ENCODE results near the gene ITGA11. TPM values are rescaled to one million over a fixed set of nuclear protein-coding genes. Genes with fewer than 3 reads are reported as not detected.

The ITGA11 gene
- total RNA-seq, 1 experiment from 2014 or later: 22.0 TPM

DNA sequence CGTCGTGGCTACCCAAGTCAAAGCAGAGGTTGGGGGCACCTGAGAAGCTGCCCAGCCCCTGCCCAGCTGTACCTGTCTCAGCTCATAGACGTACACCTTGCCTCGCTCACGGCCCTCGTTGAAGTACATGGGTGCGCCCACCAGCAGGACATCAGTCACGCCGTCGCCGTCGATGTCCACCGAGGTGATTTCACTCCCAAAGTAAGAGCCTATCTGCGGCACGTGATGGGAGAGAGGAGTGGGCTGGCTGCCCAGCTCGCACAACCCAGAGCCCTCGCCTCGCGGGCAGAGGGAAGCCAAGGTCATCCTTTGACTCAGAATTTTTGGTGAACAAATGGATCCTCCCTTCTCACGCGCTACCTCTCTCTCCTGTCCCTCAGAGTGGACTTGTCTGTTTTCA, 99.7 kb downstream of the ITGA11 start:
- DNase-seq (ENCODE audit: low read depth): no peak

DNA sequence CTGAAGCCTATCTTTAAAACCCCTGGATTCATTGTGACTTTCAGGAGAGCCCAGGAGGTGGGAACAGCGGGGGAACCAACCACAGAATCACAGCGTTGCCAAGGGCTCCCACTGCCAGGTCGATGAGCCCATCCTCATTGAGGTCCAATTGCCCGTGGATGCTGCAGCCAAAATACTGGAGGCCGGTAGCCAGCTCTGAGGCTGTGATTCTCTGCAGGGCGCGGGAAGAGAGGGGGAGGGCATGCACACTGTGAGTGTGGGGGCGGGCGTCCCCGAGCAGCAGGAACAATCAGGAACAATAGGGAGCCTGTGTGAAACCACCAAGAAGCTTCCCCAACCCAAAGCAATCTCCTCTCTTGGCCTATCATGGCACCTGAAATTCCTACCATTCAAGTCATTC, 101.1 kb downstream of the ITGA11 start:
- no peak for DNase-seq (ENCODE audit: low read depth)

DNA sequence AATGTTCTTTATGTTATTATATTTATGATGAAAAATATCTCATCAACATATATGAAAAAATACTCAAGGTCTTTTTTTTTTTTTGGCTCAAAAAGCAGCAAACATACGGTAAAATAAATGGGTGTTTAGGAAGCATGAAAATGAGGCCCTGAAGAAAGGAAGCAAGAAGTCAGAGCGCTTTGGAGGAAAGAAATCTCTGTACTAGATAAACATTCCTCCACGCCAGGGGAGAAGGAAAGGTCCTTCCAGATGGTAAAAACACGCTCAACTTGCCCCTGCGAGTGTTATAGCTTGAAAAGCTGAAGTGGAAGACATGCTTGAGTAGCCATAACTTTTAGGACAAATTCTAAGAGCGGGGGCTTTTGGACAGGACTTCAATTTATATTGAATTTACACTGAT, 101.5 kb downstream of the ITGA11 start:
- no peak for DNase-seq (ENCODE audit: low read depth)

DNA sequence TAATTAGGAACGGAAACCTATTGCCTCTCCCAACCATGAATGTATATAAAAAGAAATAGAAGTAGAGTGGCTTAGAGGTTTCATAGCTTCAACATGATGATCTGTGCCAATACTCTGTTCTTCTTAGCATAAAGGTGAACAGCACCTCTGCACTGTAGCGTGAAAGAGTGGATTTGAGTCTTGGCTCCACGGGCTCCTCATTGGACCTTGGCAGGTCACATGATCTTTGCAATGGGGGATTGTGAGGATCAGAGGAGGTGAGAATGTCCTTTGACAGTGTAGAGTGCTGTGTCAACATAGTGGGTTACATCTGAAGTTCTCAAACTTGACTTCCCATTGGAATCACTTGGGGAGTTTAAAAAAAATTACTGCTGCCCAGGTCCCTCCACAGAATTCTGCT, 103.0 kb downstream of the ITGA11 start:
- no peak for DNase-seq (ENCODE audit: low read depth)

DNA sequence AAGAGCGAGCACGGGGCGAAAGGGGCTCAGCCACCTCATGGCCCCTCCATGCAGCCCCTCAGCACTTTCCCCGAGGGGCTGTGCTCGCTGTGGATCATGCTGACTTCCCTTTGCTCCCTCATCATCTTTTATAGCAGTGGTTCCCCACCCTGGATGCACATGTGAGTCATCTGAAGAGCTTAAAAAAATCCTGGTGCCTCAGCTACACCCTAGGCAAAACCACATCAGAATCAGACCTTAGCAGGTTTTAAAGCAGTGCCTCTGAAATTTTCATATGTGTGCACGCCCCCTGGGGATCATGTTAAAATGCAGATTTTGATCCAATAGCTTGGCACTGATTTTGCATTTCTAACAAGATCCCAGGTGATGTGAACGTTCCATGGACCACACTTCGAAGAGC, 103.5 kb downstream of the ITGA11 start:
- DNase-seq (ENCODE audit: low read depth): no peak

DNA sequence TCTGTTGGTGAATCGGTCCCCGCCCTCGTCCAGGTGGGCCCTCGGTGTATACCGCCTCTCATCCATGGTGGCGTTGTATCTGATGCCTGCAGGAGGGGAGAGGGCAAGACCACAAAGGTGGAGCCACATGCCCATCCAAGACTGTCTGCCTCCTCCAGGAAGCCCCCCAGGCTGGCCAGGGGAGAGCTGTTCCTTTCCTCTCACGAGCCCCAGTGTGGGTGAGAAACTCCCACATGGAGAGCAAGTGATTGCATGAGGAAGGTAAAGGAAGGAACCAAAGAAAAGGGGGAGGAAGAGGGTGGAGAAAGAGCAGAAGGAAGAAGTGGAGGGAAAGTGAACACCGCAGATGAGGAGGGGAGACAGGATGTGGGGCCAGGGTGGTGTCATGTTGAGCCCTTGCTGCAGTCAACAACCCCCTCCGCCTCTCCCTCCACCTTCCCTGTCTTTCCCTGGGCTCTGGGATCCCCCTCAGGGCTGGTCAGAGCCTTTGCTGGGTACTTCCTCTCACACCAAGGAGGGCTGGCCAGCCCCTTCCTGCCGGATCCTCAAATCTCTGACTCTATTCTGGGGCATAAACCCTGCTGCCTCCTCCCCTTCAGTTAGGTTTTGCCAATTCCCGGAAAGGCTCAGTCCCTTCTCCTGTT, 105.1 kb downstream of the ITGA11 start:
- no peak for DNase-seq (ENCODE audit: low read depth)

DNA sequence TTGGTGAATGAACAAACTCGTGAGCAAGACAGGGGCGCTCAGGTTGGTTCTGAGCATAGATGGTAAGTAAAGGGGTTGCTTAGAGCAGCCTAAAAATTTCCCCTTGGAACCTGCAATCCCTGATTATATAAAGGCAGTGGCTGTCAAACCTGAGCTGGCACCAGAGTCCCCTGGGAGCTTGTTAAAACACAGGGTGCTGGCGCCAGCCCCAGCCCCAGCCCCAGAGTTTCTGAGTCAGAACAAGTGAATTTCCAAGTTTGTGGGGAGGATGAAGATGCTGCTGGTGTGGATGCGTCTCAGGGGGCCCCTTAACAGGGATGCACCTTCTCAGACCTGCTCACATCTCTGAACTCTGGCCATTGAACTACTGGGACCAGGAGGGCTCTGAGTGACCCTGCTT, 106.2 kb downstream of the ITGA11 start:
- no peak for DNase-seq (ENCODE audit: low read depth)

DNA sequence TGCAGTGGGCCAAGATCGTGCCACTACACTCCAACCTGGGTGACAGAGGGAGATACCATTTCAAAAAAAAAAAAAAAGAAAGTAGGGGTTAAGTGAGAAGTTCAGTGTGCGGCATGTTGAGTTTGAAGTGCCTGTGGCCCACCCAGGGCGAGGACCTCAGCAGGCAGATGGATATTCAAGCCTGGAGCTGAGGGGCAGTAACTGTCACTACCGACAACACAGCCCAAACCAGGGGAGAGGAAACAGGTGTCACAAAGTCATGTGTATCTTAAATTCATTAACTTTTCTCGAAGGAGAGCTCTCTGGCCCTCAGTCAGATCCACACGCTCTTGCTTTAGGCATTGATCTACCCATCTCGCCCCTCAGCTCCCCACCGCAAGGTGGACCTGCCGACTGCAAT, 109.2 kb downstream of the ITGA11 start:
- no peak for DNase-seq (ENCODE audit: low read depth)

DNA sequence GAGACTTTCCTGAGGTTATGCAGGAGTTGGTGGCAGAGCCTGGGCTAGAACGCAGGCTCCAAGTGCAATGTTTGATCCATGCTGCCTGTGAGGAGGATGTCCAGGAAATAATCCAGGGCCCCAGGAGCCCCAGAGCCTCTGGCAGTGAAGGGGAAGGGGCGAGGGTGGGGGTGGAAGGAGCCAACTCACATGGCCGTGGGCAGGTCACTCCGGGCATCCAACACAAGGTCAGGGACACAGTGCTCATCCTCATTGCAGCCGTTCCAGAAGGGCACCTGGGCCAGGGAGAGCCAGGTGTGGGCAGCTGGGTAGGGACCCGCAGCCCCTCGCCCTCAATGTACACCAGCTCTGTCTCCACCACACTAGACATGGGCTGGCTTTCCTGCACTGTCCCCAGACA, 110.7 kb downstream of the ITGA11 start:
- no peak for DNase-seq (ENCODE audit: low read depth)

DNA sequence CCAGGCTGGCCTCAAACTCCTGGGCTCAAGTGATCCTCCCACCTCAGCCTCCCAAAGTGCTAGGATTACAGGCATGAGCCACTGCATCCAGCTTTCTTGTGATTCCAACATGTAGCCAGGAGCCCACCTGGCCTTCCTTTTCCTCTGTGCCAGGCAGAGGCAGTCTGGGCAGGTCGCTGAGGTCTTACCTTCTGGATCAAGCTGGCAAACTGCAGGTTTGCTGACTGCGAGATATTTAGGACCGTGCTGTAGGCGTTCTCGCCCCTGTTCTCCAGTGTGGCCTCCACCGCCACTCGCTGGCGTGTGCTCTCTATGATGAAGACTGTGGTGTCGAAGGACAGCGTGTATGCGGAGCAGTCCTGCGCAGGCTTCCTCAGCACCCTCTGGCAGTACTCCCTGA, 112.0 kb downstream of the ITGA11 start:
- DNase-seq (ENCODE audit: low read depth): no peak

DNA sequence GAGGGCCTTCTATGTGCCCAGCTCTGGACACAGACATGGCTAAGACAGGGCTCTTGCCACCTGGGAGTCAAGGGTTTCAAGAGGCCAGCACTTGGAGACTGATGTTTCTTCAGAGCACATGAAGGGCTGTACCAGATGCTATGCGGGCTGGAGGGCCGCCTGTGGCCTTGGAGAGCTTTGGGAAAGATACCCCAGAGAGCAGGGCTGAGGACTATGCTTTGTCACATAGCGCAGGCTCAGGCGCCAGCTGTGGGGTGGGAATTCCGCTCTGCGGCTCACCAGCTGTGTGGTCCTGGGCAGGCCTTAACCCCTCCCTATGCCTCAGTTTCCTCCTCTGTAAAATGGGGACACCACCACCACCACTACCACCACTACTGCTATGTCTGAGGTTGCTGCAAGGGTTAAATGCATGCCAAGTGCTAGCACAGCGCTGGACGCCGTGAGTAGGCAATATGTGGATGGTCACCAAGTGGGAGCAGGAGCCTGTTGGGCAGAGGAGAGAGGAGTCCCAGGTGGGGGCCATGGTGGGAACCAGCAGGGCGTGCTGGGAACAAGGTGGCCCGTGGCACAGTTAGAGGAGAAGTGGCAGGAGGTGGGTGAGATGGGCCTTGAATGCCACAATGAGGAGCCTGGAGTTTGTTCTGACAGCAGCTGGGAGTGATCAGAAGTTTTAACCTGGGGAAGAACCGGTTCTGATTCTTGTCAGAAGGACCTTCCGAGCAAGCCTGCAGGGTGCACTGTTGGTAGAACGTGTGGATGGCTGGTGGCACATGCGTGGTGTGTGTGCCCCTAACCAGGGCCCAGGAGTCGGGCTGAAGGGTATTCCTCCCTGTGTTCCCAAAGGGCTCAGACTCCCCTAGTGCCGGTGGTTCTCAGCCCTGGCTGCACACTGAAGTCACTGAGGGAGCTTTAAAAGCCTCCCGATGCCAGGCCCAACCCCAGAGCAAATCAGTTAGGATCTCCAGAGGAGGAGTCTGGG, 112.7 kb downstream of the ITGA11 start:
- DNase-seq (ENCODE audit: low read depth): no peak

DNA sequence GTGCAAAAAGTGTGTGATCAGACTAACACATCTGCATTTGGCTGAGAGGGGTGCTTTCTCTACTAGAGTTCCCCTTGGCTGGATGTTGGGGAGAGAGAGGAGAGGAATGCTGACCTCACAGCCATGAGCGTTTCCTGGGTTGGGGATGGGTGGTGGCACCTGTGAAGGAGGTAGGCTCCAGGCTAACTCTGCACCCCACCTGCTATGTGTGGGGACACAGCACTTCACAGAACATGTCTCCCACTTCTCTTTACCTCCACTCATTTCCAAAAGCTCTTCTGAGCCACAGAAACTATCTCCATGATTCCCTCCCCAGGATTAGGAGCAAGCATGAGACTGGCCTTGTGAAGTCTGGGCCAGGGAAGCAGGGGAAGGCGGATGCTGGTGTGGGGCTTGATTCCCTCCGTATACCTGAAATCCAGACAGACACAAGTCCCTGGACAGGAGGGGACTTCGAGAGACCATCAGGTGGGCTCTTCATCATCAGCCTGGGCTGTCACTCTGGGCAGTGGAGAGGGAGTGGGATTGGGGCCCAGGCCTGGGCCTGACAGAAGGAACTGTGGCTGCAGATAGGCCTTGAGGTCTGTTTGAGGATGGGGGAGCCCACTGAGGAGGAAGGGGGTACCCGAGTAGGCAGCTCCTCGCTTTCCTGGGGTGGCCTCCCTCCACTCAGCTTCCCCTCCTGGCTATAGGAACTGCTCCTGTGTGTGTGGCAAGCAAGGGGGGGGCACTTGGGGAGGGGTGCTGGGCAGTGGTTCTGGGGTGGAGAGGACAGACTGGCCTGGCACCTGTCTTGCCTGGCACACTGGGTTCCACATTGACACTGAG, 113.7 kb downstream of the ITGA11 start:
- DNase-seq (ENCODE audit: low read depth): no peak

DNA sequence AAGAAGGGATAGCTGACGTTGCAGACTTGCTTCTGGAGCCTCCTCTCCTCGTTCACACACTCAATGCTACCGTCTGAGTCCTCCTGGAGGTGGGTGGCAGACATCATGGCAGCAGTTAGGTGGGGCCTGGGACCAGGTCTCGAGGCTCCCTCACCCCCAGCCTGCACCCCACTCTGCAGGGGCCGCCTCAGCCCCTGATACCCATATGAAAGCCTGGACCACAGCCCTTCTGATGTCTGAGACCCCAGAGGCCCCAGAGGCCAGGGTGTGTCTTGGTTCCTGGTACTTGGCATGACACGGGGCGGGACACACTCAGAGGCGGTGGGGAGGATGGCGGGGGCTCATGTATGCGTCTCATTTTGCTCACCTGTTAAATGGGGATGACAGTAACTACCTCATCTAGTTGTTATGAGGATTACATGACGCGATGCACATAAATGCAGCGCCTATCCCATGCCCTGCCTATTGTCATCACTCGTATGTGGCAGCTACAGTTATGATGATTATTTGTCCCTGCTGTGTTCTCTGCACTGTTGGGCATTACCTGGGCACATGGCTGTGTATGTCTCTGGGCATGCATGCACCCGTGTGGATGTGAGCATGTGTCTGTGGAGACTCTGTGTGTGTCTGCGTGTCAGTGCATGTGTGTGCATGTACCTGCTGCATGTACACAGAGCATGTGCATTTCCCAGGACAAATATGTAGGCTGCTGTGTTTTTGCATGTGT, 114.5 kb downstream of the ITGA11 start:
- DNase-seq (ENCODE audit: low read depth): no peak

DNA sequence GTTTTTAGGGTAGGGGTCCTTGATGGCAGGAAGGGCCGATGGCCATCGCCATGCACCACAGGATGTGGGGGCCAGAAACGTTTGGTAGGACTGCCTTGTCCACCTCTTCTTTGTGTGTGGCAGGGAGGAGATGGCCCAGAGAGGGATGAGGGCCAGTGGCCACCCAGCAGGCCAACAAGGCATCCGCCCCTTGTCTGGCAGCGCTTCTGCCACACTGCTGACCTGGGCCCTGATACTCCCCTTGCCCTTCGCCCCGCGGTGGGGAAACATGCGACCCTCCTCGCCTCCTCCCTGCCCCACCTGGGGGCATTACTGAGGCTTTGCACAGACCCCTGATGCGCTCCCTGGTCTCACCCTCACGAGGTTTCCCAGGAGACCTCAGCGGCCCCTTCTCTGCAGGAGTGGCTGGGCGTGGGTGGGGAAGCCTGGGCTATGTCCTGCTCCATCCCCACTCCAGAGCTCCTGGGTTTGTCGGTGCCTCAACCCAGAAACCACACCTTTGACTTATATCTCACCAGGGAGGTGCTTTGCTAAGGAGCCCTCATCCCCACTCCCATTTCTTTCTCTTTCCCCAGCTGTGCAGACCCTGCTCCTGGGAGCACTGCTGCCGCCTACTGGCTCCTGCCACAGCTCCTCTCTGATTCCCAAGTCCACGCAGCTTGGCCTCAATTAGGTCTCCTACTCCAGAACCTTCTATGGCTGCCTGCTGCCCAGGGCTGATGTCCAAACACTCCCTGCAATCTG, 115.7 kb downstream of the ITGA11 start:
- DNase-seq (ENCODE audit: low read depth): no peak

DNA sequence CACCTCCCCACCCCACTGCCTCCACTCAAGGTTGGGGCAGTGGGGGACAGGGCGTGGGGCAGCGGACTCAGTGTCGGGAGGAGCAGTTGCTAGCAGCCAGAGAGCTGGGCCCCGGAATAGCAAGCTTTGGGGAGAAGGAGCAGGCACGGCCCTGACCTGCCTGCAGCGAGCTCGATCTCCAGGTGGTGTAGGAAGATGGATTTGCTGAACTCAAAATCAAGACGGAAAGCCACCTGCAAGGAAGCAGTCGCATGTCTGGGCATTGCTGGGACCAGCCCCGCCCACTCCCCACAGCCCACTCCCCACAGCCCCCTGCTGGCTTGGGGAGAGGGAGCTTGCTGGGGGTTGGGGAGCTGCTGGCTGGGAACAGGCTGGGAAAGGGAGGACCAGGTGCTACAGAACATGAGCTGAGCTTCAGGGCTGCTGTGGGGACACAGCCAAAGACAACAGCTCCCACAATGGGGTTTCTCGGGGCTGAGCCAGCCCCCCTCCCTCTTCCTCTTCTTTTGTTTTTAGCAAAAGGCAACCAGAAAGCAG, 116.4 kb downstream of the ITGA11 start:
- no peak for DNase-seq (ENCODE audit: low read depth)

DNA sequence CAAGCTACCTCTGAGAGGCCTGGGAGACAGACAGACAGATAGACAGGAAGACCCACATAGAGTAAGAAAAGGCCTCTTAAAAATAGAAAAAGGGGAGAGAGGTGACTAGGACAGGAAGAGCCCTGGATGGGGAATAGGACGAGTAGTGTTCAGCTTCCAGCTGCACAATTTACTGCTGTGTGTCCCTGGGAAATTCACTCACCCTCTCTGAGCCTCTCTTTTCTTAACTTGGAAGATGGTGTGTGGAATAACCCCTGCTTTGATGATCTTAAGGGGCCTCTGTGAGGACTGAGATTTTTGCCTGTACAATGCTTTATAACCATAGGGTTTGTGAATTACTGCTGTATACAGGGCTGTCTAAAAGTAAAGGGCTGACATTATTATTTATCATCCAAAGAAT, 116.9 kb downstream of the ITGA11 start:
- DNase-seq (ENCODE audit: low read depth): no peak

DNA sequence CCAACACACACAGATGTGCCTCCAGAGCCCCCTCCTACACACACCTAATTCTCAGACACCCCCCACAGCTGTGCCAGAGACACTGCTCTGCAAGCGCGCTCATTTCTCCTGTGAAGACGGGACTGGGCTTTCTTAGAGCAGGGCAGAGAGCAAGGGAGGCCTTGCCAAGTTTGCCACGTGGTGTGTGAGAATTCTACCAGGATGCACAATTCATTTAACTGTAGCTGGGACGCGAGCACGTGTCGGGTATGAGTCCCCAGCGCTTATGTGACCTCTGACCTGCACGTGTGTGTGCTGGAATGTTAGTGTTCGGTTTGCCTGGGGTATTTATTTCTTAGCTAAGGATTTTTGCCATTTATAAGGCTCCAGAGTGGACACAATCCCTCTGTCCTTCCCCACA, 117.4 kb downstream of the ITGA11 start:
- no peak for DNase-seq (ENCODE audit: low read depth)

DNA sequence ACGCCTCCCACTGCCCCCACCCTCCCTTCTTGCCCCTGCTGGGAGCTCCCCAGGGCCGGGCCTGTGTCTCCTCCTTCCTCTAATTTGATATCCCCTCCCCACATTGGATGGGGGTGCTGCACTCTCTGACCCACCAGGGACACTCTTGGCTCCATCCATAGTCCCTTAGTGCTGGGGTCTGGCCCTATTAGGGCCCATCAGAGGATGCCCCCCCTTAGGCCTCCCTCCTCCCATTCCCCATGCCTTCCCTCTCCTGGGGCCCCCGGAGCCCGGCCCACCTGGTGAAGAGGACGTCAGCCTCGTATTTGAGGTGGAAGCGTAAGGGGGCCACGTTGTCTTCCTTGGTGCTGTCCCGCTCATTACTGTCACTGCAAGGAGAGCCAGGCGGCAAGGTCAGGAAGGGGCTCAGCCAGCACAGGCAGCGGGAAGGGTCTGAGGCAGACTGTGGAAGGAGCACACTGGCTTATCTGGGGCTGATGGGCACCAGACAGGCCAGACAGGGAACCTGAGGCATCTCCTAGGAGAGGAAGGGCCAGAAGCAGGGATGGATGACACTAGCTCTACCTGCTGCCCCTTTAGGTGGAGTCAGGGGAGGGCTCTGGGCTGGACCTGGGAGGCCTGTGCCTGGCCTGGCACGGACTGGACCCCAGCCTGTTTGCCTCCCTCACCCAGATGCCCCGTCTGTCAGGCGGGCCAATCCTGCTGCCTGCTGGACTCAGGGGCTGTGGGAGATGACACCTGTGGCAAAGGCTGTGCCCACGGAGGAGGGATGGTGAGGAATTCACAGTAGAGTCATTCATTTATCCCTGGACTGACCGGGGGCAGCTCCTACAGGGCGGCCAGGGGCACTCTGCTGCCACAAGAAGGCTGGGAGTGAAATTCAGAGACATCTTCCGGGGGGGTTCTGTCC, 118.2 kb downstream of the ITGA11 start:
- DNase-seq (ENCODE audit: low read depth): no peak

DNA sequence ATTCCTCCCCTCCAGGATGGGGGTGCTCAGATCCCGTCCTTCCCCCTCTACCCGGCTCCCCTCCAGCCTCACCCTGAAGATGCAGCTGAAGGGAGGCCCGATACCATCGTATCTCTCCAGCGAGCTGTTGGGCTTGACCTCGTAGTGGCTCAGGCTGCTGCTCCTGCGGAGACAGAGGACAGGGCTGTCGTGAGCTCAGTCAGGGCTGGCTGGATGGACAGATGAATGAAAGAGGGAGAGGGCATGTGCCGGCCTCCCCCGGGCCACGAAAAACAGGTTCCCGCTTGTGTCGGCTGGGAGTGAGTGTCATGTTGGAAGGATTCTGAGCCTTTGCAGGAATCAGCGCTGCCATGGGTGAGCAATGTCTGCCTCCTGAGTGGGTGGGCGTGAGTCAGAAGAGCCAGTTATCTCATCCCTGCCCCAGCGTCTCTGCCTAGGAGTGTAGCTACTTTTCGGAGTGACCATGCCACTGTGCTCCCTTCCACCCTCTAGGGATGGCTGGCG, 119.2 kb downstream of the ITGA11 start:
- no peak for DNase-seq (ENCODE audit: low read depth)

Data from LHCN-M2 (cell line).